ENCODE results near the gene MESD.

- TF ChIP-seq, protein P1, sequence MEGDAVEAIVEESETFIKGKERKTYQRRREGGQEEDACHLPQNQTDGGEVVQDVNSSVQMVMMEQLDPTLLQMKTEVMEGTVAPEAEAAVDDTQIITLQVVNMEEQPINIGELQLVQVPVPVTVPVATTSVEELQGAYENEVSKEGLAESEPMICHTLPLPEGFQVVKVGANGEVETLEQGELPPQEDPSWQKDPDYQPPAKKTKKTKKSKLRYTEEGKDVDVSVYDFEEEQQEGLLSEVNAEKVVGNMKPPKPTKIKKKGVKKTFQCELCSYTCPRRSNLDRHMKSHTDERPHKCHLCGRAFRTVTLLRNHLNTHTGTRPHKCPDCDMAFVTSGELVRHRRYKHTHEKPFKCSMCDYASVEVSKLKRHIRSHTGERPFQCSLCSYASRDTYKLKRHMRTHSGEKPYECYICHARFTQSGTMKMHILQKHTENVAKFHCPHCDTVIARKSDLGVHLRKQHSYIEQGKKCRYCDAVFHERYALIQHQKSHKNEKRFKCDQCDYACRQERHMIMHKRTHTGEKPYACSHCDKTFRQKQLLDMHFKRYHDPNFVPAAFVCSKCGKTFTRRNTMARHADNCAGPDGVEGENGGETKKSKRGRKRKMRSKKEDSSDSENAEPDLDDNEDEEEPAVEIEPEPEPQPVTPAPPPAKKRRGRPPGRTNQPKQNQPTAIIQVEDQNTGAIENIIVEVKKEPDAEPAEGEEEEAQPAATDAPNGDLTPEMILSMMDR (IDR thresholded peaks at IDR 0.05), result no peak
- no peak for TF ChIP-seq POLR2AphosphoS5 (IDR thresholded peaks at IDR 0.05; ENCODE audit: low read depth, low read length)
- TF ChIP-seq, protein P2, sequence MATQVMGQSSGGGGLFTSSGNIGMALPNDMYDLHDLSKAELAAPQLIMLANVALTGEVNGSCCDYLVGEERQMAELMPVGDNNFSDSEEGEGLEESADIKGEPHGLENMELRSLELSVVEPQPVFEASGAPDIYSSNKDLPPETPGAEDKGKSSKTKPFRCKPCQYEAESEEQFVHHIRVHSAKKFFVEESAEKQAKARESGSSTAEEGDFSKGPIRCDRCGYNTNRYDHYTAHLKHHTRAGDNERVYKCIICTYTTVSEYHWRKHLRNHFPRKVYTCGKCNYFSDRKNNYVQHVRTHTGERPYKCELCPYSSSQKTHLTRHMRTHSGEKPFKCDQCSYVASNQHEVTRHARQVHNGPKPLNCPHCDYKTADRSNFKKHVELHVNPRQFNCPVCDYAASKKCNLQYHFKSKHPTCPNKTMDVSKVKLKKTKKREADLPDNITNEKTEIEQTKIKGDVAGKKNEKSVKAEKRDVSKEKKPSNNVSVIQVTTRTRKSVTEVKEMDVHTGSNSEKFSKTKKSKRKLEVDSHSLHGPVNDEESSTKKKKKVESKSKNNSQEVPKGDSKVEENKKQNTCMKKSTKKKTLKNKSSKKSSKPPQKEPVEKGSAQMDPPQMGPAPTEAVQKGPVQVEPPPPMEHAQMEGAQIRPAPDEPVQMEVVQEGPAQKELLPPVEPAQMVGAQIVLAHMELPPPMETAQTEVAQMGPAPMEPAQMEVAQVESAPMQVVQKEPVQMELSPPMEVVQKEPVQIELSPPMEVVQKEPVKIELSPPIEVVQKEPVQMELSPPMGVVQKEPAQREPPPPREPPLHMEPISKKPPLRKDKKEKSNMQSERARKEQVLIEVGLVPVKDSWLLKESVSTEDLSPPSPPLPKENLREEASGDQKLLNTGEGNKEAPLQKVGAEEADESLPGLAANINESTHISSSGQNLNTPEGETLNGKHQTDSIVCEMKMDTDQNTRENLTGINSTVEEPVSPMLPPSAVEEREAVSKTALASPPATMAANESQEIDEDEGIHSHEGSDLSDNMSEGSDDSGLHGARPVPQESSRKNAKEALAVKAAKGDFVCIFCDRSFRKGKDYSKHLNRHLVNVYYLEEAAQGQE (IDR thresholded peaks at IDR 0.05; ENCODE audit: insufficient read depth in 1 of 2, low read depth in 2 of 2, low read length in 1 of 2), result no peak
- no peak for TF ChIP-seq SIN3A (IDR thresholded peaks at IDR 0.05; ENCODE audit: borderline replicate concordance, insufficient read depth, low read depth, low read length)
Measured at GRCh38 chr15:80942266-80942665, 47.4 kb downstream of the MESD start.
